Right ventricle myocardium inferior (tissue), 1 donor: ENCODE data around the gene FST. TPM values are rescaled to one million over a fixed set of nuclear protein-coding genes. Genes with fewer than 3 reads are reported as not detected.

Experiments
- ATAC-seq: fragments of 200-7000 bp; cut with Tn5 transposase; one replicate; pipeline ENCODE4 v1.9.1; 2020; ENCODE audit warnings: mild to moderate bottlenecking, moderate library complexity
- DNase-seq: peaks from one replicate; pipeline ENCODE4 v3.0.0; 2021; ENCODE audit errors: missing footprints
- intact Hi-C: fragments of 100-400 bp; cut with DNase I; formaldehyde crosslinking; loops from one replicate; pipeline ENCODE4 v1.11.0; 2022
- total RNA-seq: library from RNA; stranded (reverse); fragmentation: NEBNext Ultra II Directional; extraction: Animal tissue kit (Norgen Biotek cat#: 25700); gene quantifications from one replicate; pipeline ENCODE4 v1.2.1, GENCODE V29; 2021
- donor health status: DM: no; HTN: yes; CAD: no; lungs with severe emphysema.

Gene FST
- total RNA-seq, 1 donor from 2014 or later: 10.6 TPM

DNA sequence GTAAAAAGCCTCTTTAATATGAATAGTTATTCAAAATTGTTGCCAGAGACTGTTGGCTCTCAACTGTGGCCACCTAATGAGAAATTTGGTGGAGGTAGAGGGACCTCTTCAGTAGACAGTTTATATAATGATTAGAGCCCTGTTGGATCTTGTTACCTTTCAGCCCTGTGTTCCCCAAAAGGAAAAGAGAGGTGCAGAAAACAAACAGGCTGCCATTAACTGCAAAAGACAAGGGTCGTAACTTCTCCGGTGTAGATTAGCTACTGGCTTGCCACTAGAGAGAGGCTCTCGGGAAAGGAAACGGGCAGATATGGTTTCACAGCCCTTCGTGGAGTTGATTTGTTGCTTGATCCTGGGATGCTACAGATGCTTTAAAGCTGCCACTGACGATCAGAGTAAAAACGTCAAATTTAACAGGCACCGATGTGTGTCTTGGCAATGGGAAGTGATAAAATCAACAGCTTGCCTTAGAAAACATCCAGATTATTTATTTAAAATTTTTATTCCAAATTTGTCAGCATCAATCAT lies 7.8 kb downstream of the FST start:
- intact Hi-C loops: no loop called here
- ATAC-seq (no peak), DNase-seq (no peak)

DNA sequence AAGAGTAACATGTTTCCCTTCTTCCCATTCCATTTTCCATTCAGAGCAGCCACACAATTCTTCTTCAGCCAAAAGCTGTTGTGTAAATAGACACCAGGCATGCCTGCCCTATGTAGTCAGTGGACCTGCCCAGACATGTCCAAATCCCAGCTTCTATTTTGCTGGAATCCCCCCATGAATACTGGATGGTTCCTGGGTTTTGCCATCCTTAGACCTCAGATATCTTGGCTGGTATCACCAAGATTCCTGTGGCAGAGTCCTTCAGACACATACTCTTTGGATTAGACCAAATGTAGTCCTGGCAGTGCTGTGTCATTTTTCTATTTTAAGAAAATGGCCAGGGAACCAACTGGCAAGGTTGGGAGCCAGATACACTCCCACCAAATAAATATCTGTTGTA lies 10.3 kb downstream of the FST start:
- intact Hi-C loops: no loop called here
- ATAC-seq: peak; percentile 34
- DNase-seq: no peak

DNA sequence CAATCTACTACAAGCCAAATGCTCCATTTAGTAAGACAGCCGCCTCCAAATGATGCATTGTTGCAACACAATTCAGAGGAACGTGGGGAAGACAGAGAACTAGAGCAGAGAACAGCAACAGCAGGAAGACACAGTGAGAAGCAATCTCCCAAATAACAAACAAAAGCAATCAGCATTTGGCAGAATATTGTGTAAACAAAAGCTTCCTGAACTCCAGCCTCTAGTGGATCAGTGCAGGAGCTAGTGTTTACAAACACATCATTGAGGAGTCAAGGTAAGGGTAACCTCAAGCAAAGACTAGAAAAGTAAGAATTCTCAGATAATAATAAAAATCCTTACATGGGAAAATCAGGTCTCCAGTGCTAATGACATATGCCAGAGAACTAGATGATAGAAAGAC lies 20.6 kb downstream of the FST start:
- intact Hi-C loops: no loop called here
- ATAC-seq (no peak), DNase-seq (no peak)

DNA sequence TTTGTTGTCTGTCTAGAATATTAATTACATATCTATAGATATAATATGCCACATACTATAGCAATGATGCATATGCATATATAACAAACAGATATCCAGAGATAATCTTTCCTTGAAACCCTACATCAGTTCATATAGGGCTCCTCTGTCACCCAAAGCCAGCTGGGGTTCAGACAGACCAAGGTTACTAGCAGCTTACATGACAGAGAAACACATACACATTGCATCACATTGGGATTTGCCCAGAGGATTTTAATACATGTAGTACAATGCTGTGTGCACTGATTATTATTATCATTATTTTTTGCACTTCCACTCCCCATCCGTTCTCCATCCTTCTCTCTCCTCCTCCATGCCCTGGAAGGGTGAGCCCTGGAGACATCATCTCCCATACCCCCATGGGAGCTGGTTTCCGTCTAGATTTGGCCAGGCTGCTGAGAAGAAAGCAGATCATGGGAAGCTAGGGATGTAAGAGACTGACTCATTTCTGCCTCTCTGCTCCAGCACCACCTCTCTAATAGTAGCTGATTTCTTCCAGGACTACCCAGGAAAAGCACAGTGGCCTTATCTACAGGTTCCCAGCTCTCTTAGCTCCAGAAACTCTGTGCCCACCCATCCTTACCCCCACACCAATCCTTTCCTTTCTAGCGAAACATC lies 23.3 kb downstream of the FST start:
- intact Hi-C loops: no loop called here
- DNase-seq: no peak
- ATAC-seq: no peak

DNA sequence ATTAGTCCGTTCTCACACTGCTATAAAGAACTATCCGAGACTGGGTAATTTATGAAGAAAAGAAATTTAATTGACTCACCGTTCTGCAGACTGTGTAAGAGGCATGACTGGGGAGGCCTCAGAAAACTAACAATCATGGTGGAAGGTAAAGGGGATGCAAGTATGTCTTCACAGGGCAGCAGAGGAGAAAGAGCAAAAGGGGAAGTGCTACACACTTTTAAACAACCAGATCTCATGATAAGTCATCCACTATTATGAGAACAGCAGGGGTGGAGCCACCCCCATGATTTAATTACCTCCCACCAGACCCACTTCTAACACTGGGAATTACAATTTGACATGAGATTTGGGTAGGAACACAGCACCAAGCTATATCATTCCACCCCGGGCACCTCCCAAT lies 26.6 kb downstream of the FST start:
- intact Hi-C loops: no loop called here
- DNase-seq: no peak
- no peak for ATAC-seq

DNA sequence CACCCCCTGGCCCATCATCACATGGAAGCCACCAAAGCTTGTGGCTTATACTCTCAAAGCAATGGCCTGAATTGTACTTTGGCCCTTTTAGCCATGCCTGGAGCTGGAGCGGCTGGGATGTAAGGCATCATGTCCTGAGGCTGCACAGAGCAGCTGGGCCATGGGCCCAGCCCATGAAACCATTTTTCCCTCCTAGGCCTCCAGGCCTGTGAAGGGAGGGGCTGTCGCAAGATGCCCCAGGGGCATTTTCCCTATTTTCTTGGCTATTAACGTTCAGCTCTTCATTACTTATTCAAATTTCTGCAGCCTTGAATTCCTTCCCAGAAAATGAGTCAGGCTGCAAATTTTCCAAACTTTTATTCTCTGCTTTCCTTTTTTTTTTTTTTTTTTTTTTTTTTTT lies 27.7 kb downstream of the FST start:
- intact Hi-C loops: no loop called here
- no peak for ATAC-seq
- DNase-seq: no peak

DNA sequence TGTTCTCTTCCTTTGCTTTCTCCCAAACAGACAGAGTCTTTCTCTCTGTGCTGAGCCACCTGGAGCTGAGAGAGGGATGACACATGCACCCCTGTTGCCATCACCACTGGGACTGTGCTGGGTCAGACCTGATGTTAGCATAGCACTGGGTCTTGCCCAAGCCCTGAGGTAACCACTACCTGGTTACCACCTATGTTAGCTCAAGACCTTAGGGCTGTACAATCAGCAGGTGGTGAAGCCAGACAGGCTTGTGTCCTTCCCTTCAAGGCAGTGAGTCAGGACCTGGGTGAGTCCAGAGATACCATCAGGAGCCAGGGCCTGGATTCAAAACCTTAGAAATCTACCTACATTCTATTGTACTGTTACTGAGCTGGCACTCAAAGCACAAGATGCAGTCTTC lies 32.1 kb downstream of the FST start:
- ATAC-seq (no peak), DNase-seq (no peak)
- intact Hi-C loops: no loop called here

DNA sequence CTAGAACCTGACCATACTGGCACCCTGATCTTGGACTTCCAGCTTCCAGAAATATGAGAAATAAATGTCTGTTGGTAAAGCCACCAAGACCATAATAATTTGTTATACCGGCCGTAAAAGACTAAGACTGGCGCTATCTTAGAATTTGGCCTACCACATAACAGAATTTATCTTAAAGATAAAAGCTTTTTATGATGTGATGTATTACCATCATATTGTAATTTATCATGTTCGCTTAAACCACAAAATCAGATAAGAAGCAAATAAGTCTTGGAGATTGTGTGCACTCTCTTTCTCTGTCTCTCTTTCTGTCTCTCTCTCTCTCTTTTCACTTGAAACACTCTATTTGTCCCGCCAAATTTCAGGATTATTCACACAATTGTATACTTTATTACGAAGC lies 35.6 kb downstream of the FST start:
- intact Hi-C loops: no loop called here
- no peak for DNase-seq
- no peak for ATAC-seq

DNA sequence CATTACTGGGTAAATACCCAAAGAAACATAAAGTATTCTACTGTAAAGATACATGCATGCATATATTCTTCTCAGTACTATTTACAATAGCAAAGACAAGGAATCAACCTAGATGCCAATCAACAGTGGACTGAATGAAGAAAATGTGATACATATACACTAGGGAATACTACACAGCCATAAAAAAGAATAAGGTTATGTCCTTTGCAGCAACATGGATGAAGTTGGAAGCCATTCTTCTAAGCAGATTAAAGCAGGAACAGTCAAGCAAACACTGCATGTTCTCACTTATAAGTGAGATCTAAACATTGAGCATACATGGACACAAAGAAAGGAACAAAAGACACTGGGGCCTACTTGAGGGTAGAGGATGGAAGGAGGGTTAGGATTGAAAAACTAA lies 40.4 kb downstream of the FST start:
- intact Hi-C loops: no loop called here

More for the DNA sequence above, 40.4 kb downstream of the FST start:
- DNase-seq: no peak
- ATAC-seq: no peak

Other genes with a start within 250 kb of the FST start
- 224 TPM for gene NDUFS4, start 80.0 kb downstream of the FST start, total RNA-seq